Mesenchymal stem cell (in vitro differentiated cells and primary cell): ENCODE results near the gene LDB1.

Experiments used
- DNase-seq: peaks from one replicate; pipeline ENCODE4 v3.0.0-alpha.2; 2013
- H2AFZ ChIP-seq: one replicate; pipeline ENCODE4 v1.6.1; 2013; ENCODE audit warnings: low read depth, mild to moderate bottlenecking, control low read depth, inconsistent platforms, low read length, moderate library complexity
- H2AK5ac ChIP-seq: 2 replicates; pipeline ENCODE4 v1.6.1; 2013; ENCODE audit warnings: low read length, moderate library complexity, mild to moderate bottlenecking, inconsistent platforms; ENCODE audit not compliant: severe bottlenecking
- H2BK120ac ChIP-seq: one replicate; pipeline ENCODE4 v1.6.1; 2013; ENCODE audit warnings: low read depth, mild to moderate bottlenecking, inconsistent platforms, low read length, moderate library complexity
- H2BK12ac ChIP-seq, 2 experiments: one replicate each; pipeline ENCODE4 v1.6.1; 2013; ENCODE audit warnings: inconsistent platforms in 2 of 2, low read length in 2 of 2, mild to moderate bottlenecking in 2 of 2, moderate library complexity in 2 of 2, control low read depth in 1 of 2
- H2BK15ac ChIP-seq: one replicate; pipeline ENCODE4 v1.6.1; 2013; ENCODE audit warnings: mild to moderate bottlenecking, low read depth, inconsistent platforms; ENCODE audit not compliant: poor library complexity, severe bottlenecking
- H2BK5ac ChIP-seq: 2 replicates; pipeline ENCODE4 v1.6.1; 2013; ENCODE audit warnings: low read depth, mild to moderate bottlenecking, low read length, control low read depth, inconsistent platforms; ENCODE audit not compliant: poor library complexity, severe bottlenecking
- H3K14ac ChIP-seq, 2 experiments: one replicate each; pipeline ENCODE4 v1.6.1; 2013; ENCODE audit warnings: inconsistent platforms in 2 of 2, low read length in 2 of 2, control low read depth in 1 of 2, mild to moderate bottlenecking in 1 of 2, moderate library complexity in 1 of 2
- H3K18ac ChIP-seq, 2 experiments: one replicate each; pipeline ENCODE4 v1.6.1; 2013; ENCODE audit warnings: inconsistent platforms in 2 of 2, low read length in 2 of 2, control low read depth in 1 of 2, low read depth in 1 of 2, mild to moderate bottlenecking in 1 of 2
- H3K23ac ChIP-seq, 2 experiments: one replicate each; pipeline ENCODE4 v1.6.1; 2013; ENCODE audit warnings: inconsistent platforms in 2 of 2, low read length in 2 of 2, mild to moderate bottlenecking in 2 of 2, moderate library complexity in 2 of 2, control low read depth in 1 of 2
- H3K27ac ChIP-seq: 2 replicates; pipeline ENCODE4 v1.5.1; 2013; ENCODE audit warnings: mild to moderate bottlenecking, moderate library complexity, low read length, control low read depth, inconsistent platforms; ENCODE audit not compliant: poor library complexity, severe bottlenecking
- H3K27me3 ChIP-seq, 2 experiments: 2 replicates each; pipeline versions ENCODE4 v1.6.1 to v1.7.0; 2013; ENCODE audit warnings: low read length in 2 of 2, mild to moderate bottlenecking in 2 of 2, moderate library complexity in 2 of 2, control low read depth in 1 of 2, inconsistent platforms in 1 of 2; ENCODE audit not compliant: control insufficient read depth in 1 of 2, insufficient read depth in 1 of 2
- H3K36me3 ChIP-seq, 2 experiments: 2 replicates each; pipeline versions ENCODE4 v1.6.1 to v1.7.0; 2013; ENCODE audit warnings: low read length in 2 of 2, control low read depth in 1 of 2, inconsistent platforms in 1 of 2, low read depth in 1 of 2, mild to moderate bottlenecking in 1 of 2; ENCODE audit not compliant: insufficient read depth in 2 of 2, control insufficient read depth in 1 of 2
- H3K4ac ChIP-seq, 2 experiments: one replicate each; pipeline ENCODE4 v1.6.1; 2013; ENCODE audit warnings: inconsistent platforms in 2 of 2, low read length in 2 of 2, mild to moderate bottlenecking in 2 of 2, moderate library complexity in 2 of 2, control low read depth in 1 of 2, low read depth in 1 of 2
- H3K4me1 ChIP-seq: 2 replicates; pipeline ENCODE4 v1.6.1; 2013; ENCODE audit warnings: low read depth, low read length, control low read depth; ENCODE audit not compliant: control insufficient read depth, insufficient read depth
- H3K4me2 ChIP-seq: 2 replicates; pipeline ENCODE4 v1.6.1; 2013; ENCODE audit warnings: low read length, mild to moderate bottlenecking, inconsistent platforms; ENCODE audit not compliant: poor library complexity, severe bottlenecking
- H3K4me3 ChIP-seq, 2 experiments: 2 replicates each; pipeline versions ENCODE4 v1.5.1 to v1.7.0; 2013; ENCODE audit warnings: low read length in 2 of 2, mild to moderate bottlenecking in 2 of 2, control low read depth in 1 of 2, low read depth in 1 of 2; ENCODE audit not compliant: insufficient read depth in 1 of 2
- H3K79me1 ChIP-seq: replicated peaks from 2 replicates; pipeline ENCODE4 v1.6.1; 2013; ENCODE audit warnings: mild to moderate bottlenecking, control low read depth, low read length, inconsistent platforms; ENCODE audit not compliant: poor library complexity, severe bottlenecking
- H3K9ac ChIP-seq: 2 replicates; pipeline ENCODE4 v1.7.0; 2013; ENCODE audit warnings: mild to moderate bottlenecking, low read length, moderate library complexity
- H3K9me3 ChIP-seq: 2 replicates; pipeline ENCODE4 v1.7.0; 2013; ENCODE audit warnings: mild to moderate bottlenecking, low read length; ENCODE audit not compliant: control insufficient read depth
- H4K8ac ChIP-seq: one replicate; pipeline ENCODE4 v1.6.1; 2013; ENCODE audit warnings: inconsistent platforms, mild to moderate bottlenecking, low read length, moderate library complexity
- H4K91ac ChIP-seq: one replicate; pipeline ENCODE4 v1.6.1; 2013; ENCODE audit warnings: mild to moderate bottlenecking, low read length, inconsistent platforms
- WGBS: methylation state at CpG from one replicate; pipeline ENCODE4 v1.1.7; 2013; ENCODE audit warnings: mixed read lengths; 5-methylcytosine and 5-hydroxymethylcytosine counted together

LDB1 gene

DNA sequence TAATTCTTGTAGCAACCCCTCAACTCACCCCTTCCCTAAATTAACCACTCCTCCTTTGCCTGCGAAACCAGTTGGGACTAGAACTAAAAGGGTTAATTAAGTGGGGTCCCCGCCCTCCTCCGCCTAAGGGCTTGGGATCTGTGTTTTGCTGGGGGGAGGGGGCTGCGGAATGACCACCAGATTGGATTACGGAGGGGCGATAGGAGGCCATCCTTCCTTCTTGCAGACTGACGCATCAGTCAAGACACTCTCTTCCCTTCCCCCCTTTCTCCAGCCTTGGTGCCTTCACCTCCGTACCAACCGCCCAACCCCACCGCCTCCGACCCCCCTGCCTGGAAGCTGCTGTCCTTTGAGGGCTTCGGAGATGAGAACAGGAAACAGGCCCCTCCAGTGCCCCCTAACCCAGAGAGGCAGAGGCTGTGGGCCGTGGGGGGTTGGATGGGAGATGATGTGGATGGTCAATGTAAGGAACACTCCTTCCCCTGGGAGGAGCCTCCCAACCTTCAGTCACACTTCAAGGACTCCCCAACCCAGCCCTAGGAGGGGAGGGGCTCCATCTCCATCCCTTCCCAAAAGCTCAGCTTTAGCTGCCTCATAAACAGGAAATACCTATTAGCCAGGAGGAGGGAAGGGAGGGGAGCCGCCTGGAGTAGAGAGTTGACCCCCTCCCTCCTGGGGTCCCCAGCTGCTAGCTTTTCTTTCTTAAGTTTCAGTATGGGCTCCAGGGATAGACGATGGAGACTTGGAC, 997 bp upstream of the LDB1 start:
- peak overlapping the region; percentile 95 for H3K4me2 ChIP-seq
- H4K8ac ChIP-seq = peak overlapping the region; percentile 99
- peak overlapping the region; percentile 97 for H3K27ac ChIP-seq
- no peaks in the 10 kb centered on the region for H3K27me3 ChIP-seq
- no peaks in the 10 kb centered on the region for H3K9me3 ChIP-seq
- peak overlapping the region; percentile 85 for H2BK15ac ChIP-seq
- WGBS = 0% methylated on average over 2 of the region's 15 CpGs
- H3K4ac ChIP-seq = peak overlapping the region; percentile 92
- H4K91ac ChIP-seq = peak overlapping the region; percentile 99
- peak overlapping the region; percentile 81 to 88 for H3K4me3 ChIP-seq
- peak overlapping the region; percentile 95 for H3K9ac ChIP-seq
- peak overlapping the region; percentile 79 to 98 for H3K18ac ChIP-seq
- H3K23ac ChIP-seq = peak overlapping the region in 1 of 2 experiments; percentile 39
- H2BK120ac ChIP-seq = peak overlapping the region; percentile 93
- peak overlapping the region; percentile 90 to 91 for H2BK12ac ChIP-seq
- peaks cover 33% of the 10 kb centered on the region for H3K4me1 ChIP-seq
- peak overlapping the region; percentile 67 for H2BK5ac ChIP-seq
- H3K14ac ChIP-seq = peak overlapping the region; percentile 38 to 82
- H3K36me3 ChIP-seq = no peaks in the 10 kb centered on the region
- peak; percentile 91 for DNase-seq
- no peaks in the 10 kb centered on the region for H3K79me1 ChIP-seq
- peak overlapping the region; percentile 86 for H2AK5ac ChIP-seq
- H2AFZ ChIP-seq = peak overlapping the region; percentile 36

GRCh38 chr10:102119417-102120141, 589 bp downstream of the LDB1 start:
- H2BK15ac ChIP-seq = peak overlapping the region; percentile 73
- peak overlapping the region; percentile 98 for H3K27ac ChIP-seq
- DNase-seq = peak; percentile 80
- peak overlapping the region; percentile 97 to 98 for H3K18ac ChIP-seq
- 5% methylated on average over 8 of the region's 22 CpGs for WGBS
- H3K14ac ChIP-seq = peak overlapping the region; percentile 89 to 99
- peak overlapping the region; percentile 62 for H3K4me2 ChIP-seq
- H2BK12ac ChIP-seq = peak overlapping the region; percentile 32 to 85
- H3K4me3 ChIP-seq = peak overlapping the region; percentile 81 to 88
- no peaks in the 10 kb centered on the region for H3K27me3 ChIP-seq
- H3K4me1 ChIP-seq = peaks cover 39% of the 10 kb centered on the region
- H2BK120ac ChIP-seq = peak overlapping the region; percentile 93
- no peaks in the 10 kb centered on the region for H3K9me3 ChIP-seq
- H3K9ac ChIP-seq = peak overlapping the region; percentile 95
- H2AFZ ChIP-seq = no peak overlapping the region
- H4K8ac ChIP-seq = peak overlapping the region; percentile 99
- peak overlapping the region; percentile 67 for H2BK5ac ChIP-seq
- H3K23ac ChIP-seq = peak overlapping the region; percentile 39 to 42
- H3K36me3 ChIP-seq = no peaks in the 10 kb centered on the region
- H3K4ac ChIP-seq = peak overlapping the region; percentile 87 to 88
- H3K79me1 ChIP-seq = no peaks in the 10 kb centered on the region
- H2AK5ac ChIP-seq = peak overlapping the region; percentile 33
- peak overlapping the region; percentile 99 for H4K91ac ChIP-seq

GRCh38 chr10:102118867-102119266, 1.3 kb downstream of the LDB1 start:
- Histone ChIP-seq H3K4me3 (peak overlapping the region; percentile 57 to 88), H2AK5ac (peak overlapping the region; percentile 86), H4K8ac (peak overlapping the region; percentile 65), H3K9ac (peak overlapping the region; percentile 95), H3K4me1 (peaks cover 39% of the 10 kb centered on the region), H3K4ac (peak overlapping the region; percentile 68 to 70), H3K4me2 (peak overlapping the region; percentile 62), H3K27me3 (no peaks in the 10 kb centered on the region), H4K91ac (no peak overlapping the region), H3K36me3 (no peaks in the 10 kb centered on the region), H2BK5ac (peak overlapping the region; percentile 9), H2BK120ac (peak overlapping the region; percentile 6), H3K27ac (peak overlapping the region; percentile 98), H3K18ac (peak overlapping the region; percentile 34 to 84), H2BK15ac (peak overlapping the region; percentile 1), H3K79me1 (no peaks in the 10 kb centered on the region), H3K23ac (no peak overlapping the region), H3K14ac (no peak overlapping the region), H3K9me3 (no peaks in the 10 kb centered on the region), H2BK12ac (peak overlapping the region; percentile 31 to 59), H2AFZ (no peak overlapping the region)
- WGBS = 35% methylated on average over 4 of the region's 6 CpGs
- DNase-seq = peak; percentile 55
